HG02852 (cell line): ENCODE data around the gene DOK5.
"Not testable (repeated sequence)": the region's sequence is repeated elsewhere in the genome, so short reads cannot be mapped to it uniquely, and the experiment has no call there.

Experiments used
- ATAC-seq: cut with Tn5 transposase; IDR thresholded peaks from one replicate; pipeline ENCODE4 v1.9.1; 2021; ENCODE audit warnings: mild to moderate bottlenecking, moderate library complexity; ENCODE audit not compliant: unreplicated experiment

DOK5 gene

DNA sequence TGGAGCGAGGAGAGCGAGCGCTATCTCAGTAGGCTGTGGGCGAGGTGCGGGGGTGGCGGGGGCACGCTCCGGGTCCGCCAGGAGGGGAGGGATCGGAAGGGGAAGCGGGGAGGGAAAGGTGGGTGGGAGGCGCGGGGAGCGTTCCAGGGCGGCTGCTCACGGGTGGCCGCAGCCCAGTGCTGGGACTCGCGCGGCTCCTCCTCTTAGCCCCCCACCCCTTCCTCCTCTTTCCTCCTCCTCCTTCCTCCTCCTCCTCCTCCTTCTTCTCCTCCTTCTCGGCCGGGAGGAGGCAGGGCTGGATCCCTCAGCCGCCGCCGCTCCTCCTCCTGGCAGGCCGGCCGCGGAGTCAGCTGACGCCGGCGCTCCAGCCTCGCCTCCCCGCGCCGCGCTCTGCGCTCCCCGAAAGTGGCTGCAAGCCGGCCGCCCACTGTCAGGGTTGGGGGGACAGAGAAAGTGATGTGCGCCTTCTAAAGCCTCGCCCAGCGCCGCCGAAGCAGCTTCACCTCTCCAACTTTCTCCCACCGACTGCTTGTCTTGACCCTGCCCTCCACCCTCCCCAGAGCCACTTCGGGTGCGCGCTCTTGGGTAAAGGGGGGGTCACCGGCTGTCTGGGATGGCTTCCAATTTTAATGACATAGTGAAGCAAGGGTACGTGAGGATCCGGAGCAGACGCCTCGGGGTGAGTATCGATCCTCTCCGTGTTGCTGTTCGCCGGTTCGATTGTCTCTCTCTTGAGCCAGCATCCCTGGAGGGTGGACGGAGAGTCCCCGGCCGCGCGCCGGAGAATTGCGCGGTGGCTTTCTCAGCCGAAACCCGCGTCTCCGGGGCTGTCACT is at the start of gene DOK5:
DOK5 (plus strand) TSS at position 260 of the 835 bp plus-strand sequence; CDS start at position 614, 354 bp downstream.
- ATAC-seq: no peak

DNA sequence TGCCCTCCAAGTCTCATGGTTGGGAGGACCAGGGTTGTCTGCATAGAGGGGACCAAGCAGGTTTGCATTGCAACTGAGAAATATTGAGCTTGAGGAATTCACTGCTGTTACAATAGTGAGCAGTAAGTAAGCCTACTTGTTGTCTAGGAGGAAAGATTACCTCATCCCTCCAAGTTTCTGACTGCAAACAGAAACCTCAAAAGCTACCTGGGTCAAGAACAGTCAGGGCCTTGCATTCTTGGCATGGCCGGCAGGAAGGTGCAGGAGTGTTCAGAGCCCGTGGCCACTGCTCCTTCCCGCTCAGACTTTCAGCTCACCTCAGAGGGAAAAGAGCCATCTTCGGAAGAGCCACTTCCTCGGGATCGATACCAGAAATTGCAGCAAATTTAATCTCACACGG is 46.0 kb upstream of the DOK5 start:
- no peak for ATAC-seq

GRCh38 chr20:54431156-54431944 is 44.0 kb upstream of the DOK5 start:
- ATAC-seq: no peak

- ATAC-seq: no peak
Observed at GRCh38 chr20:54432966-54433365, 42.4 kb upstream of the DOK5 start.

- ATAC-seq: no peak
Observed at GRCh38 chr20:54433636-54434035, 41.8 kb upstream of the DOK5 start.

- no peak for ATAC-seq
Observed at GRCh38 chr20:54434196-54434595, 41.2 kb upstream of the DOK5 start.

GRCh38 chr20:54435015-54435414 is 40.4 kb upstream of the DOK5 start:
- no peak for ATAC-seq

- ATAC-seq: not testable (repeated sequence)
Observed at GRCh38 chr20:54436410-54436809, 39.0 kb upstream of the DOK5 start.

DNA sequence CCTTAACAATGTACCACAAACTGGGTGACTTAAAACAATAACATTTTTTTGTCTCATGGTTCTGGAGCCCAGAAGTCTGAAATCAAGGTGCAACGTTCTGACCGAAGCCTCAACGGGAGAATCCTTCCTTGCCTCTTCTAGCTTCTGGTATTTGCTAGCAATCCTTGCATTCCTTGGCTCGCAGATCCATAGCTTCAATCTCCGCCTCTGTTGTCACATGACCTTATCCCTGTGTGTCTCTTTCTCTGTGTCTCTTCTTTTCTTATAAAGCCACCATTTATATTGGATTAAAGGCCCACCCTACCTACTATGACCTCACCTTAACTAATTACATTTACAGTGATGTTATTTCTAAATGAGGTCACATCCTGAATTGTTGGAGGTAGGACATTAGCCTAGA is 37.2 kb upstream of the DOK5 start:
- ATAC-seq: no peak

DNA sequence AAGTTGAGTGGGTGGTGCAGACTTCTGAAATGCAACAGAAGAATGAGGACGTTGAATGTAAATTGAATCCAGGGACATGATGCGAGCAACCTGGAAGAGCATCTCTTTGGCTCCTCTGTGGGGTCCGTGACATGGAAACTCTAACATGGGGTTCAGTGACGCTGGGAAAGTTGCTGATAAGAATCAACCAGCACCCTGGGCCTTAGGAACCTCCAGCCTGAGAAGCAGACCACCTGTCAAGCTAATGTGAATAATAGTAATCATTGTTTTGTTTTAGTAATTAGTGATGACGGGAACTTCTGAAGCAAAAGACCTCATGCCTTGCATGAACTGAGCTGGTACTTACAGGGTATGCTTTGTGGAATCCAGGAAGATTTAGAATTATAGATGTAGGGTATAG is 25.2 kb upstream of the DOK5 start:
- no peak for ATAC-seq

- no peak for ATAC-seq
Observed at GRCh38 chr20:54451171-54451570, 24.2 kb upstream of the DOK5 start.

GRCh38 chr20:54452277-54452676 is 23.1 kb upstream of the DOK5 start:
- no peak for ATAC-seq

DNA sequence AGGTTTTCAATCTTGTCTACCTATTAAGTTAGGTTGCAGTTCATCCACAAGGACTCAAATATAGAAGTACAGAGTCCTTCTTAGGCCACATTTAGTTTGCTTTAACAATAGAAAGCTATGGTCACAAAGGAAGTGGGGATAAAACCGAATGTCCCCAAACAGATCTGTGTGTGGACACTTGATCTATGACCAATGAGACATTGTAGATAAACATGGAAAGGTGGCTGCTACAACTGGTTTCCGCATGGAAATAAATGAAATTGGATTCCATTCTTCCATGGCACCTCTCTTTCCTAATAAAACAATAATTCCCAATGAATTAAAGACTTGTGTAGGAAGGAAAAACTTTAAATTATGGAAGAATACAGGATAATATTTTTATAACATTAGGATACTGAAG is 20.4 kb upstream of the DOK5 start:
- ATAC-seq: no peak

DNA sequence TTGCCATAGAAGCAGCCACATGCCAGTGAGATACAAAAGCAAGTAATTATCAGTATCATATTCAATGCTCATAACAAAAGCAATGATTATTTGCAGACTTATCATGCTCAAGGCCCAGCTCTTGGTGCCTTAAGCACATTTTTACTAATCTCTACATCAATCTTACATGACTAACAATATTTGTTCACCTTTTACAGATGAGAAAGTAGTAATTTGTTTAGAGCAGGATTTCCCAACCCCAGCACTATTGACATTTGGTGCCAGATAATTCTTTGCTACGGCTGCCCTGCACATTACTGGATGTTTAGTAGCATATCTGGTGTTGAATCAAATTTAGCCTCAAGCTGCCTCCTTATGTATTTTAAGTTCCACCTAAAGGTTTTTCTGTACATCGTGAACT is 19.0 kb upstream of the DOK5 start:
- no peak for ATAC-seq

- no peak for ATAC-seq
Observed at GRCh38 chr20:54456961-54457360, 18.4 kb upstream of the DOK5 start.

DNA sequence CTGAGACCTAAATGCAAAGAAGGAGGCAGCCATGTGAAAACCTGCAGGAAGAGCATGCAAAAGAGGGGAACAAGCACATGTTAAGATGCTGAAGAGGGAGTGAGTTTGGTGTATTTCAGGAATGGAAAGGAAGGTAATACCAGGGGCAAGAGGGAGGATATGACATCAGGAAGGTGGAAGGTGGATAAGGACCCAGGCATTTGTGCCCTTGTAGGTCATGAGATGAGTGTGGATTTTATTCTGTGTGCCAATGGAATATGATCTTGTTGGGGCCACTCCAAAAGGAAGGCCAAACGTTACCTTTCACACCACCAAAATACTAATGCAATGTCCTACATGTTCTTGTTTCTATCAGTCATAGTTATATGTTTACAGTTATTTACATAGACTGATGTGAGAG is 17.2 kb upstream of the DOK5 start:
- ATAC-seq: no peak

GRCh38 chr20:54459279-54459678 is 16.1 kb upstream of the DOK5 start:
- ATAC-seq: no peak

DNA sequence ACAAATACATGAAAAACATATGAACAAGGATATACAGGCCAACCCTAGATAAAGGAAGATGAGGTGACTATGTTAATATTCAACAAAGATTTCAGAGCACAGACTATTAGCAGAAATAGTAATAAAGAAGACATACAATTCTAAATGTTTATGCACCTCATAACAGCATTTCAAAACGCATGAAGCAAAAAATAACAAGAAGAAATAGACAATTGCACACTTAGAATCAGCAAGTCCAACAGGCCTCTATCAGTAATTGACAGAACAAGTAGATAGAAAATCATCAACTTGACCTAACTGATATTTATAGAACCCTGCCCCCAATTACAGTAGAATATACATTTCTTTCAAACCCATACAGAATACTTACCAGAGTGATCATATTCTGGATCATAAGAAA is 11.4 kb upstream of the DOK5 start:
- ATAC-seq: no peak

DNA sequence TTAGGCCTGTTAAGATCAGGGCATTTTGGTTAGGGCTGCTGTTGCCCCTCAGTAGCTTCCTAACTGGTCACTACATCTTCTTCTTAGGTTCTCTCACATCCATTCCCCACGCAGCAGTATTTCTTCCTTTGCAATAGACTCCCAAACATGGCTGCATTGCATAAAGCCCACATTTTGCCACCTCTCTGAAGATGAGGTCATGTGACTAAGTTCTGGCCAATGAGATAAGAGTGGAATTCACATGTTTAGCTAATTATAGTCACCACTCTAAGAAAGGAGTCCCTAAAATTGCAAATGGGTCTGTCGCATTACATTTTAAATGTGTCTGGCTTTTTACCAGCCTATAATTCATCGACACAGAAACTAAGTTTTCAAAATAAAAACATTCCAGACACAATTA is 9.3 kb upstream of the DOK5 start:
- ATAC-seq: no peak

DNA sequence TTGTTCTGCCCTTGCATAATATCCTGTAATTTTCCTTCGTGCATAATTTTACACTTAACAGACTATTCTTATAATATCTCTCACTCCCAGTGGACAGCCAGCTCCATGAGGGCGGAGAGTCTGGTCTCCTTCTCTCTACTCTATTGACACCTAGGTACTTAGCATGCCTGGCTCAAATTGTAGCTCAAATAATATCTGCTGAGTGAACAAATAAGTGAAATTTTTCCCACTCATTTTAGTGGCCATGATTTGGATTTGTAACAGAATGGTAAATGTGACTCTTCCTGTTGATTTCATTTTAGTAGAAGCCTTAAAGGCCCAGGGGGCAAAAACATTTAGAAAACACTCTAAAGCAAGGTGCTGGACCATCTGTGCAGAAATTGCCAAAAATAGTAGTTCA is 7.8 kb upstream of the DOK5 start:
- no peak for ATAC-seq

GRCh38 chr20:54468082-54468481 is 7.3 kb upstream of the DOK5 start:
- ATAC-seq: no peak

- ATAC-seq: no peak
Observed at GRCh38 chr20:54469293-54469692, 6.1 kb upstream of the DOK5 start.
